Hepatocyte (in vitro differentiated cells): ENCODE measurements around the gene ARL6.

Experiments
- EZH2 ChIP-seq: fragments of 200-600 bp; sonication (generic); IDR thresholded peaks from 2 replicates; pipeline ENCODE4 v1.6.1; 2016; ENCODE audit warnings: antibody characterized with exemption, mild to moderate bottlenecking, borderline replicate concordance
- TF ChIP-seq, protein P1 (sequence below): fragments of 200-600 bp; sonication (generic); IDR thresholded peaks from 2 replicates; pipeline ENCODE4 v1.5.1; 2016; ENCODE audit warnings: antibody characterized with exemption, mild to moderate bottlenecking; ENCODE audit not compliant: poor library complexity

DNA sequence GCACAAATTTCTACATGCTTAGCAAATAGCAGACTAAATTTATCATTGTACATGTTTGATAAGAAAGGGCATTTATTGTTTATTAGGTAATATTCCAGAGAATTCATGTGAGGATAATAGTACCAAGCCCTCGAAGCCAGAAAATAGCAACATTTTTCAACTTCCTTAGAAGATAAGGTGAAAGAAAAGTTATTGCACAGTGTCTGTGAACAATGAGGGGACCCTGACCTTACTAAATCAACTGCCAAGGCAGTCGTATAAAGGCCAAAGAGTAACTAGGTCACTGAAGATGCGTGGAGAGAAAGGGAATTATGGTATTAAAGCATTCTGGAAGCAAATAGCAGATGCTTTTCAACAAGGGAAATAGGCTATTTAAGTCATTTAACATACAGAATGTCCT, 20.3 kb upstream of the ARL6 start:
- TF ChIP-seq, protein P1, sequence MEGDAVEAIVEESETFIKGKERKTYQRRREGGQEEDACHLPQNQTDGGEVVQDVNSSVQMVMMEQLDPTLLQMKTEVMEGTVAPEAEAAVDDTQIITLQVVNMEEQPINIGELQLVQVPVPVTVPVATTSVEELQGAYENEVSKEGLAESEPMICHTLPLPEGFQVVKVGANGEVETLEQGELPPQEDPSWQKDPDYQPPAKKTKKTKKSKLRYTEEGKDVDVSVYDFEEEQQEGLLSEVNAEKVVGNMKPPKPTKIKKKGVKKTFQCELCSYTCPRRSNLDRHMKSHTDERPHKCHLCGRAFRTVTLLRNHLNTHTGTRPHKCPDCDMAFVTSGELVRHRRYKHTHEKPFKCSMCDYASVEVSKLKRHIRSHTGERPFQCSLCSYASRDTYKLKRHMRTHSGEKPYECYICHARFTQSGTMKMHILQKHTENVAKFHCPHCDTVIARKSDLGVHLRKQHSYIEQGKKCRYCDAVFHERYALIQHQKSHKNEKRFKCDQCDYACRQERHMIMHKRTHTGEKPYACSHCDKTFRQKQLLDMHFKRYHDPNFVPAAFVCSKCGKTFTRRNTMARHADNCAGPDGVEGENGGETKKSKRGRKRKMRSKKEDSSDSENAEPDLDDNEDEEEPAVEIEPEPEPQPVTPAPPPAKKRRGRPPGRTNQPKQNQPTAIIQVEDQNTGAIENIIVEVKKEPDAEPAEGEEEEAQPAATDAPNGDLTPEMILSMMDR, result no peak
- no peak for TF ChIP-seq EZH2
